ENCODE measurements around the gene IL17RA. TPM values are rescaled to one million over a fixed set of nuclear protein-coding genes. Genes with fewer than 3 reads are reported as not detected.

Gene IL17RA
- total and polyA plus RNA-seq, 4 donors: 3.1 to 9.0 (median 4.4) TPM

- no peak overlapping the region for H3K4me3 ChIP-seq (ENCODE audit: low read depth in 1 of 3, low read length in 3 of 3)
- no peaks in the 10 kb centered on the region for H3K9me3 ChIP-seq (ENCODE audit: control insufficient read depth in 4 of 4, low read length in 3 of 4)
- peaks cover 7 to 19% (median 13%) of the 10 kb centered on the region in 4 donors for H3K4me1 ChIP-seq (ENCODE audit: control insufficient read depth in 4 of 4, insufficient read depth in 4 of 4, low read length in 3 of 4)
- H3K9ac ChIP-seq (ENCODE audit: low read depth in 1 of 2, low read length in 2 of 2): no peak overlapping the region
- DNase-seq (ENCODE audit: low spot score): no peak
- 87% methylated on average over 4 of the region's 4 CpGs for WGBS
- H3K36me3 ChIP-seq (ENCODE audit: control insufficient read depth in 4 of 4, insufficient read depth in 3 of 4, low read depth in 1 of 4, low read length in 3 of 4): no peaks in the 10 kb centered on the region
- H3K27ac ChIP-seq (ENCODE audit: low read depth in 1 of 2, low read length in 2 of 2): no peak overlapping the region
- peaks cover 0 to 7% (median 4%) of the 10 kb centered on the region in 4 donors for H3K27me3 ChIP-seq (ENCODE audit: control insufficient read depth in 4 of 4, insufficient read depth in 4 of 4, low read length in 3 of 4)
- no peak for TF ChIP-seq REST (IDR thresholded peaks at IDR 0.05)
- no peak for TF ChIP-seq NR2F2 (IDR thresholded peaks at IDR 0.05)
- TF ChIP-seq HNF4G (IDR thresholded peaks at IDR 0.05): no peak
- no peak for TF ChIP-seq FOXA2 (IDR thresholded peaks at IDR 0.05)
- TF ChIP-seq ZBTB33 (IDR thresholded peaks at IDR 0.05): no peak
- TF ChIP-seq RXRA (IDR thresholded peaks at IDR 0.05): no peak
- TF ChIP-seq SP1 (IDR thresholded peaks at IDR 0.05): no peak
- TF ChIP-seq RAD21 (IDR thresholded peaks at IDR 0.05): no peak
- TF ChIP-seq TAF1 (conservative IDR thresholded peaks at IDR 0.05): no peak
- no peak for TF ChIP-seq YY1 (IDR thresholded peaks at IDR 0.05)
- no peak for TF ChIP-seq ATF3 (IDR thresholded peaks at IDR 0.05)
- TF ChIP-seq JUND (IDR thresholded peaks at IDR 0.05): no peak
- no peak for TF ChIP-seq CTCF (IDR thresholded peaks at IDR 0.05; ENCODE audit: low read depth, low read length, missing input control)
Observed at GRCh38 chr22:17118342-17118741, 33.5 kb downstream of the IL17RA start.

GRCh38 chr22:17119481-17120202 lies 34.8 kb downstream of the IL17RA start:
- WGBS: 30% methylated on average over 63 of the region's 63 CpGs
- H3K9ac ChIP-seq (ENCODE audit: low read depth in 1 of 2, low read length in 2 of 2): no peak overlapping the region
- peaks cover 0 to 7% (median 4%) of the 10 kb centered on the region in 4 donors for H3K27me3 ChIP-seq (ENCODE audit: control insufficient read depth in 4 of 4, insufficient read depth in 4 of 4, low read length in 3 of 4)
- peaks cover 7 to 19% (median 13%) of the 10 kb centered on the region in 4 donors for H3K4me1 ChIP-seq (ENCODE audit: control insufficient read depth in 4 of 4, insufficient read depth in 4 of 4, low read length in 3 of 4)
- H3K27ac ChIP-seq (ENCODE audit: low read depth in 1 of 2, low read length in 2 of 2): no peak overlapping the region
- peak; percentile 37 for TF ChIP-seq CTCF (IDR thresholded peaks at IDR 0.05; ENCODE audit: low read depth, low read length, missing input control)
- TF ChIP-seq FOXA2 (IDR thresholded peaks at IDR 0.05): no peak
- no peak for TF ChIP-seq JUND (IDR thresholded peaks at IDR 0.05)
- peak; percentile 71 to 75 for TF ChIP-seq RAD21 (IDR thresholded peaks at IDR 0.05)
- H3K9me3 ChIP-seq (ENCODE audit: control insufficient read depth in 4 of 4, low read length in 3 of 4): no peaks in the 10 kb centered on the region
- H3K36me3 ChIP-seq (ENCODE audit: control insufficient read depth in 4 of 4, insufficient read depth in 3 of 4, low read depth in 1 of 4, low read length in 3 of 4): no peaks in the 10 kb centered on the region
- DNase-seq (ENCODE audit: low spot score): no peak
- peak overlapping the region in 1 of 3 donors; percentile 67 for H3K4me3 ChIP-seq (ENCODE audit: low read depth in 1 of 3, low read length in 3 of 3)
